H1 (cell line): Measurements from ENCODE around the gene HSD17B4. TPM values are rescaled to one million over a fixed set of nuclear protein-coding genes. Genes with fewer than 3 reads are reported as not detected.

Experiments used
- CTCF ChIA-PET: fragments of 300-600 bp; sonication (Branson Sonifier 250); formaldehyde crosslinking; loops from one replicate; lab custom pipeline; 2021; ENCODE audit not compliant: partially characterized antibody; lab: Charles Lee
- POLR2A ChIA-PET: fragments of 300-600 bp; sonication (Branson Sonifier 250); formaldehyde crosslinking; loops from one replicate; lab custom pipeline; 2021; ENCODE audit warnings: inconsistent platforms; ENCODE audit not compliant: partially characterized antibody; lab: Charles Lee
- DNase-seq, 2 experiments: peaks; one replicate each; pipeline versions ENCODE4 v3.0.0 to v3.0.0-alpha.2; 2010 to 2022; ENCODE audit warnings: low spot score in 2 of 2, low read depth in 1 of 2, mixed read lengths in 1 of 2
- FAIRE-seq: peaks from 2 replicates; lab custom pipeline; 2011; peaks lifted over from hg19 to GRCh38; lab: Jason Lieb, UNC
- H2AFZ ChIP-seq: 2 replicates; pipeline ENCODE4 v1.8.1; 2012; ENCODE audit warnings: low read length, inconsistent platforms
- H2AK5ac ChIP-seq: 2 replicates; pipeline ENCODE4 v1.6.1; 2013; ENCODE audit warnings: low read depth, low read length
- H2BK120ac ChIP-seq: replicated peaks from 2 replicates; pipeline ENCODE3; 2013; ENCODE audit warnings: low read depth, low read length, inconsistent platforms
- H2BK12ac ChIP-seq: 2 replicates; pipeline ENCODE4 v1.6.1; 2013; ENCODE audit warnings: low read depth, low read length
- H2BK15ac ChIP-seq: 2 replicates; pipeline ENCODE4 v1.6.1; 2013; ENCODE audit warnings: low read length
- H2BK20ac ChIP-seq: 2 replicates; pipeline ENCODE4 v1.6.1; 2013; ENCODE audit warnings: low read length
- H2BK5ac ChIP-seq: 2 replicates; pipeline ENCODE4 v1.6.1; 2013; ENCODE audit warnings: low read depth, low read length
- H3K14ac ChIP-seq: 2 replicates; pipeline ENCODE4 v1.6.1; 2013; ENCODE audit warnings: inconsistent platforms; ENCODE audit not compliant: insufficient read length
- H3K18ac ChIP-seq: 2 replicates; pipeline ENCODE4 v1.6.1; 2013; ENCODE audit warnings: low read length; ENCODE audit errors: extremely low read depth
- H3K23ac ChIP-seq: 2 replicates; pipeline ENCODE4 v1.6.1; 2013; ENCODE audit warnings: inconsistent platforms; ENCODE audit not compliant: insufficient read length
- H3K23me2 ChIP-seq: 2 replicates; pipeline ENCODE4 v1.6.1; 2013; ENCODE audit warnings: low read depth, low read length
- H3K27ac ChIP-seq: 2 replicates; pipeline ENCODE4 v1.6.1; 2011; ENCODE audit warnings: low read depth, low read length, inconsistent platforms
- H3K27me3 ChIP-seq, 4 experiments: replicated peaks in 1 of 4; 1 replicate in 1 of 4; 2 replicates in 3 of 4; pipeline versions ENCODE4 v1.6.1 to v1.8.1; 2011 to 2013; ENCODE audit warnings: low read length in 3 of 4, mild to moderate bottlenecking in 3 of 4, inconsistent platforms in 2 of 4, mixed read lengths in 2 of 4, moderate library complexity in 1 of 4; ENCODE audit not compliant: control insufficient read depth in 3 of 4, insufficient read depth in 3 of 4; ENCODE audit errors: extremely low read depth in 1 of 4
- H3K36me3 ChIP-seq, 4 experiments: 2 replicates each; pipeline versions ENCODE4 v1.6.1 to v1.8.1; 2011 to 2013; ENCODE audit warnings: mild to moderate bottlenecking in 4 of 4, low read length in 3 of 4, moderate library complexity in 2 of 4, control low read depth in 1 of 4, inconsistent platforms in 1 of 4; ENCODE audit not compliant: insufficient read depth in 4 of 4, control insufficient read depth in 2 of 4
- H3K4ac ChIP-seq: replicated peaks from 2 replicates; pipeline ENCODE3; 2013; ENCODE audit warnings: low read length, low read depth, mixed read lengths, inconsistent platforms; ENCODE audit not compliant: insufficient read length
- H3K4me1 ChIP-seq, 4 experiments: replicated peaks in 1 of 4; 1 replicate in 1 of 4; 2 replicates in 3 of 4; pipeline versions ENCODE4 v1.6.1 to v1.8.1; 2011 to 2013; ENCODE audit warnings: low read length in 3 of 4, inconsistent platforms in 2 of 4, mixed read lengths in 1 of 4; ENCODE audit not compliant: insufficient read depth in 4 of 4, control insufficient read depth in 3 of 4
- H3K4me2 ChIP-seq, 2 experiments: 2 replicates each; pipeline versions ENCODE4 v1.6.1 to v1.8.1; 2011 to 2013; ENCODE audit warnings: low read depth in 2 of 2, low read length in 2 of 2, control low read depth in 1 of 2, inconsistent platforms in 1 of 2, mild to moderate bottlenecking in 1 of 2; ENCODE audit not compliant: insufficient read depth in 1 of 2
- H3K4me3 ChIP-seq, 4 experiments: fragments of 200-600, 300-600 bp in 1 of 4; sonication (generic), shearing (Covaris generic), sonication (Bioruptor Twin) in 1 of 4; 2 replicates each; pipeline versions ENCODE4 v1.5.1 to v1.8.1; 2011 to 2016; ENCODE audit warnings: low read length in 4 of 4, low read depth in 3 of 4, control low read depth in 2 of 4, inconsistent platforms in 2 of 4, mild to moderate bottlenecking in 2 of 4, mixed read lengths in 1 of 4, moderate library complexity in 1 of 4; ENCODE audit not compliant: insufficient read depth in 2 of 4; ENCODE audit errors: extremely low read depth in 1 of 4
- H3K56ac ChIP-seq: replicated peaks from 2 replicates; pipeline ENCODE3; 2013; ENCODE audit warnings: low read depth, mild to moderate bottlenecking, mixed read lengths, low read length, inconsistent platforms; ENCODE audit not compliant: insufficient read length
- H3K79me1 ChIP-seq: 2 replicates; pipeline ENCODE4 v1.6.1; 2013; ENCODE audit warnings: low read depth, low read length, control low read depth
- H3K79me2 ChIP-seq, 2 experiments: 2 replicates each; pipeline versions ENCODE4 v1.6.1 to v1.8.1; 2012 to 2013; ENCODE audit warnings: low read length in 2 of 2, mild to moderate bottlenecking in 2 of 2, inconsistent platforms in 1 of 2; ENCODE audit not compliant: insufficient read depth in 2 of 2, control insufficient read depth in 1 of 2
- H3K9ac ChIP-seq, 4 experiments: replicated peaks in 1 of 4; 1 replicate in 1 of 4; 2 replicates in 3 of 4; pipeline versions ENCODE4 v1.6.1 to v1.8.1; 2011 to 2013; ENCODE audit warnings: low read depth in 3 of 4, low read length in 3 of 4, control low read depth in 2 of 4, mild to moderate bottlenecking in 2 of 4, moderate library complexity in 2 of 4, inconsistent platforms in 1 of 4; ENCODE audit errors: extremely low read depth in 1 of 4
- H3K9me3 ChIP-seq, 2 experiments: 2 replicates each; pipeline versions ENCODE4 v1.6.1 to v1.8.1; 2012 to 2013; ENCODE audit warnings: mild to moderate bottlenecking in 2 of 2, moderate library complexity in 2 of 2, control low read depth in 1 of 2, inconsistent platforms in 1 of 2, low read depth in 1 of 2, low read length in 1 of 2, mixed read lengths in 1 of 2; ENCODE audit not compliant: insufficient read depth in 2 of 2
- H4K20me1 ChIP-seq, 2 experiments: replicated peaks in 1 of 2; 2 replicates each; pipeline versions ENCODE3 to v1.8.1; 2011 to 2013; ENCODE audit warnings: inconsistent platforms in 2 of 2, low read length in 2 of 2, mild to moderate bottlenecking in 1 of 2; ENCODE audit not compliant: insufficient read depth in 2 of 2, control insufficient read depth in 1 of 2
- H4K5ac ChIP-seq: 2 replicates; pipeline ENCODE4 v1.6.1; 2013; ENCODE audit warnings: low read length, low read depth, mixed read lengths, inconsistent platforms; ENCODE audit not compliant: insufficient read length
- H4K8ac ChIP-seq: 2 replicates; pipeline ENCODE4 v1.8.0; 2013; ENCODE audit warnings: mild to moderate bottlenecking, moderate library complexity, low read length, inconsistent platforms; ENCODE audit not compliant: insufficient read depth; ENCODE audit errors: extremely low read depth
- H4K91ac ChIP-seq: replicated peaks from 2 replicates; pipeline ENCODE3; 2013; ENCODE audit warnings: low read length, mixed read lengths, inconsistent platforms; ENCODE audit not compliant: insufficient read length
- BCL11A ChIP-seq, 2 experiments: IDR thresholded peaks; one replicate each; pipeline ENCODE4 v1.6.1; 2011; ENCODE audit warnings: low read depth in 2 of 2, low read length in 2 of 2, mild to moderate bottlenecking in 2 of 2
- EZH2 ChIP-seq: fragments of 200-600 bp; sonication (generic); IDR thresholded peaks from 2 replicates; pipeline ENCODE4 v1.7.1; 2012; ENCODE audit warnings: low read depth, mild to moderate bottlenecking, moderate library complexity, low read length, inconsistent platforms; ENCODE audit not compliant: severe bottlenecking
- JUN ChIP-seq: IDR thresholded peaks from 2 replicates; pipeline ENCODE4 v1.6.1; 2011; ENCODE audit warnings: low read depth, mild to moderate bottlenecking, improper control_type of control experiment, low read length
- JUND ChIP-seq: IDR thresholded peaks from 2 replicates; pipeline ENCODE4 v1.6.1; 2011; ENCODE audit warnings: mild to moderate bottlenecking, improper control_type of control experiment, low read length
- NANOG ChIP-seq: IDR thresholded peaks from 2 replicates; pipeline ENCODE4 v1.6.1; 2011; ENCODE audit warnings: low read length, low read depth, mild to moderate bottlenecking, inconsistent platforms; ENCODE audit not compliant: insufficient read depth, poor library complexity, severe bottlenecking
- NRF1 ChIP-seq: IDR thresholded peaks from 2 replicates; pipeline ENCODE4 v1.6.1; 2011; ENCODE audit warnings: mild to moderate bottlenecking, low read depth, low read length, improper control_type of control experiment
- PHF8 ChIP-seq: fragments of 200-600 bp; sonication (generic); conservative IDR thresholded peaks from 2 replicates; pipeline ENCODE4 v1.7.1; 2012; ENCODE audit warnings: low read depth, mild to moderate bottlenecking, inconsistent platforms, low read length, moderate library complexity
- POU5F1 ChIP-seq: IDR thresholded peaks from 2 replicates; pipeline ENCODE4 v1.6.1; 2011; ENCODE audit warnings: low read depth, mild to moderate bottlenecking, low read length, moderate library complexity
- RBBP5 ChIP-seq: IDR thresholded peaks from 2 replicates; pipeline ENCODE4 v1.7.1; 2012; ENCODE audit warnings: low read depth, mild to moderate bottlenecking, inconsistent platforms, low read length, moderate library complexity, borderline replicate concordance
- RFX5 ChIP-seq: IDR thresholded peaks from 2 replicates; pipeline ENCODE4 v1.6.1; 2011; ENCODE audit warnings: low read depth, low read length, improper control_type of control experiment, borderline replicate concordance
- SIRT6 ChIP-seq: IDR thresholded peaks from one replicate; pipeline ENCODE4 v1.7.1; 2012; ENCODE audit warnings: low read length, inconsistent platforms
- TEAD4 ChIP-seq: IDR thresholded peaks from 2 replicates; pipeline ENCODE4 v1.6.1; 2012; ENCODE audit warnings: low read depth, low read length, inconsistent platforms, mixed read lengths
- WGBS, 2 experiments: shearing (Covaris generic) in 1 of 2; methylation state at CpG; one replicate each; pipeline versions ENCODE4 v1.1.6 to v1.1.7; 2013 to 2015; ENCODE audit warnings: low lambda C conversion rate in 2 of 2, mixed read lengths in 2 of 2, inconsistent platforms in 1 of 2, low coverage in 1 of 2, missing lambda C conversion rate in 1 of 2; ENCODE audit not compliant: insufficient replicate concordance in 2 of 2, insufficient coverage in 1 of 2, insufficient read length in 1 of 2; ENCODE audit errors: extremely low coverage in 1 of 2, missing lambda C conversion rate in 1 of 2; 5-methylcytosine and 5-hydroxymethylcytosine counted together
- polyA plus RNA-seq, 7 experiments: library from polyadenylated mRNA; depleted of rRNA in 3 of 7; stranded (reverse) in 5 of 7; unstranded in 2 of 7; fragments of >200 nt in 5 of 7; fragments of 200-250 nt in 2 of 7; gene quantifications; 1 replicate in 5 of 7; 2 replicates in 1 of 7; 4 replicates in 1 of 7; pipeline versions ENCODE4 v1.2.1 to v1.2.3, GENCODE V29; 2011 to 2013; ENCODE audit warnings: missing spikeins in 2 of 7, mixed read lengths in 2 of 7
- total RNA-seq: library from RNA; stranded (reverse); fragmentation: NEBNext Ultra II Directional; extraction: Animal tissue kit (Norgen Biotek cat#: 25700); gene quantifications from 2 replicates; pipeline ENCODE4 v1.2.1, GENCODE V29; 2021
- TF ChIP-seq, protein P1 (sequence below): IDR thresholded peaks from 2 replicates; pipeline ENCODE4 v1.6.1; 2012; ENCODE audit warnings: inconsistent platforms
- TF ChIP-seq, protein P2 (sequence below): IDR thresholded peaks from 2 replicates; pipeline ENCODE4 v1.6.1; 2012; ENCODE audit warnings: inconsistent platforms

The HSD17B4 gene
- total and polyA plus RNA-seq, 2 of the 8 experiments (the other 6 are each of a cell fraction or from before 2014, with no cell fraction given), result 305 to 369 TPM

DNA sequence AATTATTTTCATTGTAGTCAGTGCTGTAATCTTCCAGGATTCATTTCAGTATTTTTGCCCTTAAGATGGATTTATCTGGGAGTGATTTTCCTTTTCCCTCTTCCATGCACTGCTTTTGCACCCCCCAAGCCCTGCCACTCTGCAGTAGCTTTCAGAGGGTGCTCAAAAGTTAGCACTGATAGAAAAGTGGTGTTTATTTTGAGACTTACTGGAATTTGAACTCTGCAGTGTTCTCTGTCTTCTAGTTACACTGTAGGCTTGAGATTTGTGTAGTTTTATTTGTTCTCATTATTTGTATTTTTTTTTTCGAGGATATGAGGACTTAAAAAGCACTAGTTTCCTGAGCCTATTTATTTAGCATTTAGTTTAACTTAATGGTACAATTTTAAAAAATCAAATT is 70.5 kb downstream of the HSD17B4 start:
- no peak overlapping the region for H3K4me3 ChIP-seq
- ChIA-PET CTCF (no interaction called here), POLR2A (no interaction called here)
- no peak overlapping the region for H3K4ac ChIP-seq
- no peak overlapping the region for H3K56ac ChIP-seq
- no peak overlapping the region for H2BK20ac ChIP-seq
- H3K23ac ChIP-seq, result no peak overlapping the region
- H3K4me1 ChIP-seq, result no peaks in the 10 kb centered on the region
- WGBS, 2 experiments, result 94% methylated on average over 1 of the region's 1 CpG; no CpG with 5 or more reads in 1 of the 2 experiments
- no peak overlapping the region for H4K8ac ChIP-seq
- no peak overlapping the region for H2BK15ac ChIP-seq
- FAIRE-seq (no peak), DNase-seq (no peak)
- no peak overlapping the region for H2BK120ac ChIP-seq
- H2BK5ac ChIP-seq, result no peak overlapping the region
- H3K27me3 ChIP-seq, result peaks cover 0 to 2% (median 0%) of the 10 kb centered on the region in 4 experiments; a peak in 1 of 7 replicates
- no peak overlapping the region for H3K4me2 ChIP-seq
- no peak overlapping the region for H2AK5ac ChIP-seq
- no peaks in the 10 kb centered on the region for H3K79me1 ChIP-seq
- peaks cover 0 to 35% (median 11%) of the 10 kb centered on the region in 4 experiments; a peak in 6 of 8 replicates for H3K36me3 ChIP-seq
- no peak overlapping the region for H3K14ac ChIP-seq
- H4K91ac ChIP-seq, result no peak overlapping the region
- no peaks in the 10 kb centered on the region for H3K79me2 ChIP-seq
- no peak overlapping the region for H4K5ac ChIP-seq
- no peak overlapping the region for H3K9ac ChIP-seq
- no peak overlapping the region for H2AFZ ChIP-seq
- H3K27ac ChIP-seq, result no peak overlapping the region
- no peak overlapping the region for H2BK12ac ChIP-seq
- no peaks in the 10 kb centered on the region for H3K23me2 ChIP-seq
- no peak overlapping the region for H3K18ac ChIP-seq
- H4K20me1 ChIP-seq, result no peaks in the 10 kb centered on the region
- H3K9me3 ChIP-seq, result no peaks in the 10 kb centered on the region
- TF ChIP-seq, protein P1, sequence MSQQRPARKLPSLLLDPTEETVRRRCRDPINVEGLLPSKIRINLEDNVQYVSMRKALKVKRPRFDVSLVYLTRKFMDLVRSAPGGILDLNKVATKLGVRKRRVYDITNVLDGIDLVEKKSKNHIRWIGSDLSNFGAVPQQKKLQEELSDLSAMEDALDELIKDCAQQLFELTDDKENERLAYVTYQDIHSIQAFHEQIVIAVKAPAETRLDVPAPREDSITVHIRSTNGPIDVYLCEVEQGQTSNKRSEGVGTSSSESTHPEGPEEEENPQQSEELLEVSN, result no peak
- TF ChIP-seq, protein P2, sequence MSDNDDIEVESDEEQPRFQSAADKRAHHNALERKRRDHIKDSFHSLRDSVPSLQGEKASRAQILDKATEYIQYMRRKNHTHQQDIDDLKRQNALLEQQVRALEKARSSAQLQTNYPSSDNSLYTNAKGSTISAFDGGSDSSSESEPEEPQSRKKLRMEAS, result no peak
- TF ChIP-seq JUN, result no peak
- TF ChIP-seq RFX5, result no peak
- no peak for TF ChIP-seq TEAD4
- TF ChIP-seq NRF1, result no peak
- TF ChIP-seq JUND, result no peak
- no peak for TF ChIP-seq RBBP5
- no peak for TF ChIP-seq EZH2
- TF ChIP-seq NANOG, result no peak
- no peak for TF ChIP-seq BCL11A (IDR thresholded peaks at IDR 0.05; ENCODE audit: low read depth in 2 of 2, low read length in 2 of 2)
- no peak for TF ChIP-seq PHF8
- no peak for TF ChIP-seq POU5F1
- TF ChIP-seq SIRT6, result no peak
